CD4-positive, alpha-beta T cell treated with Interleukin-21 for 1 hour (primary cell): ENCODE data around the gene TRIM40.
A peak's percentile ranks its signal among the peaks of the same experiment; 100 is the strongest.
"Not testable (repeated sequence)": the region's sequence is repeated elsewhere in the genome, so short reads cannot be mapped to it uniquely, and the experiment has no call there.

Experiments used
- DNase-seq: peaks from one replicate; pipeline ENCODE4 v3.0.0-alpha.2; 2020

The TRIM40 gene

GRCh38 chr6:30165238-30165637 lies 29.3 kb downstream of the TRIM40 start:
- not testable (repeated sequence) for DNase-seq

GRCh38 chr6:30167101-30167500 lies 31.2 kb downstream of the TRIM40 start:
- DNase-seq: peak; percentile 24

GRCh38 chr6:30168741-30169140 lies 32.8 kb downstream of the TRIM40 start:
- DNase-seq: no peak

- DNase-seq: peak; percentile 51
Measured at GRCh38 chr6:30169658-30170614, 34.0 kb downstream of the TRIM40 start.

GRCh38 chr6:30171677-30172471 lies 35.9 kb downstream of the TRIM40 start:
- DNase-seq: no peak

GRCh38 chr6:30172681-30173080 lies 36.7 kb downstream of the TRIM40 start:
- DNase-seq: no peak

GRCh38 chr6:30175765-30176164 lies 39.8 kb downstream of the TRIM40 start:
- no peak for DNase-seq

- DNase-seq: no peak
Measured at GRCh38 chr6:30178837-30179236, 42.9 kb downstream of the TRIM40 start.

GRCh38 chr6:30180145-30180544 lies 44.2 kb downstream of the TRIM40 start:
- DNase-seq: no peak

- no peak for DNase-seq
Measured at GRCh38 chr6:30184417-30185031, 48.6 kb downstream of the TRIM40 start.

- no peak for DNase-seq
Measured at GRCh38 chr6:30185846-30186484, 50.0 kb downstream of the TRIM40 start.

GRCh38 chr6:30188541-30188940 lies 52.6 kb downstream of the TRIM40 start:
- DNase-seq: no peak

- DNase-seq: no peak
Measured at GRCh38 chr6:30192076-30192475, 56.1 kb downstream of the TRIM40 start.

GRCh38 chr6:30194797-30195690 lies 59.1 kb downstream of the TRIM40 start:
- DNase-seq: no peak

- DNase-seq: no peak
Measured at GRCh38 chr6:30195951-30196350, 60.0 kb downstream of the TRIM40 start.

GRCh38 chr6:30196376-30196775 lies 60.4 kb downstream of the TRIM40 start:
- no peak for DNase-seq
